GM11168 (cell line): ENCODE data around the gene CNTF.
"Not testable (repeated sequence)": the region's sequence is repeated elsewhere in the genome, so short reads cannot be mapped to it uniquely, and the experiment has no call there.

Source experiments
- in situ Hi-C: fragments of 300-500 bp; cut with MboI; formaldehyde crosslinking; loops from one replicate; pipeline ENCODE4 v1.12.0; 2022; ENCODE audit warnings: low sequenced_read_pairs; ENCODE audit not compliant: unreplicated experiment

Gene CNTF, protein sequence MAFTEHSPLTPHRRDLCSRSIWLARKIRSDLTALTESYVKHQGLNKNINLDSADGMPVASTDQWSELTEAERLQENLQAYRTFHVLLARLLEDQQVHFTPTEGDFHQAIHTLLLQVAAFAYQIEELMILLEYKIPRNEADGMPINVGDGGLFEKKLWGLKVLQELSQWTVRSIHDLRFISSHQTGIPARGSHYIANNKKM

DNA sequence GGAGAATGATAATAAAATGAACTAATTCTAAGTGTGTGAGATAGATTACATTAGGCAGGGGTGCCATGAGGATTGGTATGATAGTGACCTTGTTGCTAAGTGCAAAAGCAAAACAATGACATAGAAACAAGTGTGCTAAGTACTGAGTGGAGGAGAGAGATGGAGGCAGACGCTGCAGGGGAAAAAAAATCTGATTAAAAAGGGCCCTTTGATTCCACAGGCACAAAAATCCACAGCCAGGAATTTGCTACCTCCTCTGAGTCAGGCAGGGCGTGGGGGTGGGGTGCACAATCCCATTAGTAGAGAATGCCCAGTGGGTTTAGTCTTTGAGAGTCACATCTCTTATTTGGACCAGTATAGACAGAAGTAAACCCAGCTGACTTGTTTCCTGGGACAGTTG, at the start of gene CNTF:
Gene CNTF (plus strand): TSS at position 322 of the 400 bp plus-strand sequence. CDS start 88 bp downstream, outside the sequence.
- in situ Hi-C loops, result no loop called here

DNA sequence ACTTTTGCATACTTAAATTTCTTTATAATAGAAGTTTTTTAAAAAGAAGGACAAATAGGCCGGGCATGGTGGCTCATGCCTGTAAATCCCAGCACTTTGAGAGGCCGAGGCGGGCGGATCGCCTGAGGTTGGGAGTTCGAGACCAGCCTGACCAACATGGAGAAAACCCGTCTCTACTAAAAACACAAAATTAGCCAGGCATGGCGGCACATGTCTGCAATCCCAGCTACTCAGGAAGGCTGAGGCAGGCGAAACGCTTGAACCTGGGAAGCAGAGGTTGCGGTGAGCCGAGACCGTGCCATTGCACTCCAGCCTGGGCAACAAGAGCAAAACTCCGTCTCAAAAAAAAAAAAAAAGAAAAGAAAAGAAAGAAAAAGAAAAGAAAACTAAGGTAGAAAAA, 49.6 kb upstream of the CNTF start:
- in situ Hi-C loops, result not testable (repeated sequence)

DNA sequence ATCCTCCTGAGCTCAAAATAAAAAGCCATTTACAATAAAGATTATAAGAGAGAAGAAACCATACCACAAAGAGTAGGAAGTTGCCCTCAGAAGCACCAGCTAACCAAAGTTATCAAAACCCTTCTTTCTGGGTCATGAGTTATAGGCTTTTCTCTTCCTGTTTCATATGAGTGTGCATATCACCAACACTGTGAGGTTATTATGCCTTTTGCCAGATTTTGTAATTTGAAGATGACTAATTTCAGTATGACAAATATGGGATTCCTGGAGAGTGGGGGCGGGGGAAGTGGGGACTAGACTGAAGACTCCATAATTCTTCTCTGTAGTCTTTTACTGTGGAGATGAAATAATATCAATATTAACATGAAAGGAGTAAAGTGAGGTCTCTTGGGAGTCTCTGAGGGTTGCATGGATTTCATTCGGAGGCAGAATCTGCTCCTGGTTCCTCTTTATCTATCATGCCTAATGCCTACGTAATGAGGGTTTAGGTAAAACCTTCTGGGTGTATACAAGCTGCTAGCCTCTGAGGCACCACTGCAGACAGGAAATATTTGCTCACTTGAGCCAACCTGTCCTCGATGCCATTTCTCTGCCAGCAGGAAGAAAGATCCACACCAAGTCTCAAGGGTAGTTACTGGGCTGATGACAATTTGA, 48.9 kb upstream of the CNTF start:
- in situ Hi-C loops, result no loop called here

DNA sequence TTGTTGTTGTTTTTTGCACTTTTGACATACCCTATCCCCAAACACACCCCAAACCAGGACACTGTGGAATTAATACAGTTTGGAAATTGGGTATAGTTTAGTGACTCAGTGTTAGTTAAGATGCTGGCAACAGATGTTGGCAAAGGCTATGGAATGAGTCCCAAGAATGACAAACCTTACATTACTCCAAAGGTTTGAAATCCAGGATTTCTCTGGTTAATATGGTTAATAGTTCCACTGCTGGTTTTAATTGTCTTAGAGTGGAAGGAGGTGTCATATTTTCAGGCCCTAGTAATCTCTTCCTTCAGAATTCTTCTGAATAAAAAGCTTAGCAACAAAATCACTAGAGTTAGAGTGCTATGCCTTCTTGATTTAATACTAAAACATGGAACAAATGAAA, 47.6 kb upstream of the CNTF start:
- in situ Hi-C loops, result no loop called here

DNA sequence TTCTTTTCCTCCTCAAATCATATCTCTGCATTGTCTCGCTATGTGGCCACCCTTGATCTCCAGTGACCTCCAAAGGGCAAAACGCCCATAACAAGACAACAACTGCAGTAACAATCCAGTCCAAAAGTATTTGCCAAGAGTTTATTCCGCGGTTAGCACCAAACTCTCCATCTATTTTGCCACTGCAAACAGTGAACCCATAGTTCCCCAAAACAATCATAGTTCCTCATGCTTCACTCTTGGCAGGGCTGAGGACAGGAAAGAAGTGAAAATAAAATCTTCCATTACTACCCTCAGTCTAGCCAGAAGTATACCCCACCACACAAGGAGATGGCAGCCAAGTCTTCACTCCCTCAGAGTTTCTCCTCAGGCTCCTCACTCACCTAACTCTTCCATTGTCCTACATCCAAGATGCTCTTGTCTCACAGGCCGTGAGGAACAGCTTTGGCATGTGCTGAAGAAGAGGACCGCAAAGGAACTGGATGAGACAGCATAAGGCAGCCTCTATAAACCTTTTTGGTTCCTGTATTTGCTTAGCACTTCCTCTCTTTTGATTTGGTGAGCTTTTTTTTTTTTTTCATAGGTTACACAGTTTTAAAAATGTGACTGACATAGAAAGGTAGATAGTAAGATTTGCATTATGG, 47.0 kb upstream of the CNTF start, which contains the start of gene LPXN:
Gene LPXN (minus strand): TSS at position 480 of the 644 bp plus-strand sequence. CDS start 84 bp downstream, at position 396.
- in situ Hi-C loops, result no loop called here

DNA sequence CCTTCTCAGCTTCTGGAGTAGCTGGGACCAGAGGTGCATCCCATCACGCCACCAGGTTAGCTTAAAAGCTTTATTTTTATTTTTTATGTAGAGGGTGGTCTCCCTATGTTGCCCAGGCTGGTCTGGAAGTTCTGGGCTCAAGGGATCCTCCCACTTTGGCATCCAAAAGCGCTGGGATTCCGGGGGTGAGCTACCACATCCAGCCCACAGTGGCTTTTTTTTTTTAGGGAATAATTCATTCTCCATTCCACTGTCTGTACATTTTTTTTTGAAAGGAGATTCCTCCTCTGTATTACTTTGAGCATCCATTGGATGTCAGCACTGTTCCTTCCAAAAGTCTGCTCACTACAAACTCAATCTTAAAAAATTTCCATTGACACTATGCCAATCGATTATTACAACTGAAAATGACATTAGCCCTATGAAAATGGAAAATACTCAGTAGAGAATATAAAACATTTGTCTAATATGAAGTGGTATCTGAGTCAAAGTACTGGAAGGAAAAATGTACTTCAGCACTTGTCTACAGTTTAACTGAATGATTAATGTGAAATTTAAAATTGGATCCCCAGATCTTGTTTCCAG, 45.5 kb upstream of the CNTF start:
- in situ Hi-C loops, result no loop called here

DNA sequence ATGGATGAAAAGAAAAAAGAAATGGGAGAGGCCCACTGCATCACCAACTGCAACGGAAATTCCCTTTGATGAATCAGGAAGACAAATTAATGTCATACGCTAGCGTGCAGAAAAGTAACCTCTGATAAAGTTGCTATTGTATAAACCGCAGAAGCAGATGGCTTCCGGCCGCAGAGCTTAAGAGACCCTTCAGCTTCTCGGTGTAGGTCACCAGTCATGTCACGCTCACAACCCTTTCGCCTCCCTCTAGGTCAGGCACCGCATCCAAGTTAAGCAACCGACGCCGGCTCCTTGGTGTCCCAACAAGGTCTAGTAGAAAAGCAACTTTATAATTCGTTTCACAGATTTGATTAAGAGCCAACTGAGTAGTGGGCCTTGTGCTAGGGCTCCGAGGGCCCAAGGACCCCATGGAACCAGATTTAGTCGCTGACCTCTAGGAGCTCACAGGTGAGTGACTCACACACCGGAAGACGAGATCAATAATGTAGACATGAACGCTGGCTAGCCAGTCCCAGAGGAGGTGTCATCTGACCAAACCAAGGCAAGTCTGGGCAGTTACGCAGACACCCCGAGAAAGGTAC, 44.8 kb upstream of the CNTF start:
- in situ Hi-C loops, result no loop called here

DNA sequence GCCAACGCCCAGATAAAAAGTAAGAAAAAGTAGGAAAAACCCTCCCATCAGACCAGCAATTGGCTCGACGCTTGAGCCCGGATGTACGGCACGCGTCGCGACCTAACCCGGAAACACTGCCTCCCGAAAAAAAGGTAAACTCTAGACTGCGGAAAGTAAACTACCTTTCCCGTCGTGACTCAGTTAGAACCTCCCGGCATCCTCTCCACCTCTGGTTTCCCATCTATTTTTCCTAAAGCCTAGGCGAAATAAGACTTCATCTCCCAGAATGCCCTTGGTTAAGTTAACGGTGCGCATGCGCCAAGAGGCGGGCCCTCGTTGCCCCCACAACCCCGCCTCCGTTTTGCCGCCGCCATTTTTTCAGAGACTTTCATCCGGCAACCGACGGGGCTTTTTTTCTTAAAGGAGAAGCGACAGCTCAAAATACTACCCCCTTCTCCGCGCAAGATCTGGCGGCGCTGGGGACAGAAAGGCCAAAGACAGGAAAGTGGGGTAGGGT, 44.3 kb upstream of the CNTF start:
- in situ Hi-C loops, result no loop called here

DNA sequence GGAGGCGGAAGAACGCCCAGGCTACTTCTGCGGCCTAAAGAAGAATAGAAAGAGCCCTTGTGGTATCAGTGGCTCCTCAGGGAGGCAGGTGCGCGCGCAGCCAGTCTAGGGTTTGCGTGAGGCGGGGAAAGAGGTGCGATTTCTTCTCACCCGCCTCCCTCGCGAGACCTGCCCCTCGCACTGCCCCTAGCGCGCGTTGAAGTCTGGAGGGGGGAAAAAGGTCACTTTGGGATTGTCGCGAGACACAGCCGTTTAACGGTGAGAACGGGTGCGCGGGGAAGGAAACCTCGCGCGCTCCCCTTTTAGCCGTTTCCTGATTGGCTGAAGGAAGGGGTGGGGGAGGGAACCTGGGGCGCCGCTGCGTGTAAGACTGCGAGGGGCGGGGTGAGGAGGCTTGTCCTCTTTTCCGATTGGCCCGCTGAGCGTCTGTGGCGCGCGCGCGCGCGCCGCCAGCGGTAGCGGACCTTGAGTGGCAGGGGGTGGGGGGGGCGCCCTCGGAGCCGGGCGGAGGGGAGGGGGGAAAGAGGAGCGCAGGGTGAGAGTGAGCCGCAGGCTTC, 43.8 kb upstream of the CNTF start, which contains the start of gene ZFP91:
Gene ZFP91 (plus strand): TSS at position 429 of the 557 bp plus-strand sequence. CDS start 219 bp downstream, outside the sequence.
- in situ Hi-C loops, result no loop called here

DNA sequence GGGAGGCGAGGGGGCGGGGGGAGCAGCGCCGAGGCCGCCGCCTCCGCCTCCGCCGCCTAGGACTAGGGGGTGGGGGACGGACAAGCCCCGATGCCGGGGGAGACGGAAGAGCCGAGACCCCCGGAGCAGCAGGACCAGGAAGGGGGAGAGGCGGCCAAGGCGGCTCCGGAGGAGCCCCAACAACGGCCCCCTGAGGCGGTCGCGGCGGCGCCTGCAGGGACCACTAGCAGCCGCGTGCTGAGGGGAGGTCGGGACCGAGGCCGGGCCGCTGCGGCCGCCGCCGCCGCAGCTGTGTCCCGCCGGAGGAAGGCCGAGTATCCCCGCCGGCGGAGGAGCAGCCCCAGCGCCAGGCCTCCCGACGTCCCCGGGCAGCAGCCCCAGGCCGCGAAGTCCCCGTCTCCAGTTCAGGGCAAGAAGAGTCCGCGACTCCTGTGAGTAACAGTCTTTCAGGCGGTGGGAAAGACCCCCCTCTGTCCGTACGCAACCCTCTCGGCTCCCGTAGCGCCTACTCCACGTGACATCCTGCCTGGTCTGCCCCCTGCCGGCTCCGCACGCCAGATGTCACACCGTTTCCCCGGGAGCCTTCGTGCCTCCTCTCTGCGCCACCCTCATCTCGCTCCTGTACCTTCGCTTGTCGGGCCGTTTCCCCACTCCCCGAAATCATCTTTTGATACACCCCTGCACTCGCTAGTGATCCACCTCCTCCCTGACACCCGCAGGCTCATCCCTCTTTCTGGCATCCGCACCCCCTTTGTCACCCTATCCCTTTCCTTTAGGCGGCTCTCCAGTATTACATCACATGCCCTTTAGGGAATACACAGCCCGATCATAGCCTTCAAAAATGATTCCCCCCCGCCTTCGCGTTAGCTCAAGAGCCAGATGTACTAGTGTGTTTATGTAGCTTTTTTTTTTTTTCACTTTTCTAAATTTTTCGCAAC, 43.0 kb upstream of the CNTF start:
- in situ Hi-C loops, result no loop called here

DNA sequence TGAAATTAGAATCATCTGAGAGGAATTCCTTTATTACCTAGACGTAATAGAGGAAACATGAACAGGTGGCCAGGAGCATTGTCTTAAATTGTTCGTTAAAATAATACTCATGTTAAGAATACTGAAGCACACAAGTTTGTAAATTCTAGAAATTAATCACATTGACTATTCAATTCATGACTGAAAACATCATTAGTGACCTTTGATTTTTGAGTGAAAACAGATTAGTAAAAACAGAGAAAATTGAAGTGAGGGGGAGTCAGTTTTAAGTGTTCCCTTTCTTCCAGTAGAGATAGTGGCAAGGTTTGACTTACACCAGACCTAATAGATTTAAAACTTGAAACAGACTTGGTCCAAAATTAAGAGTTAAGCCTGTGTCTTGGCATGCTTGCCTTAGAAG, 42.2 kb upstream of the CNTF start:
- in situ Hi-C loops, result no loop called here

DNA sequence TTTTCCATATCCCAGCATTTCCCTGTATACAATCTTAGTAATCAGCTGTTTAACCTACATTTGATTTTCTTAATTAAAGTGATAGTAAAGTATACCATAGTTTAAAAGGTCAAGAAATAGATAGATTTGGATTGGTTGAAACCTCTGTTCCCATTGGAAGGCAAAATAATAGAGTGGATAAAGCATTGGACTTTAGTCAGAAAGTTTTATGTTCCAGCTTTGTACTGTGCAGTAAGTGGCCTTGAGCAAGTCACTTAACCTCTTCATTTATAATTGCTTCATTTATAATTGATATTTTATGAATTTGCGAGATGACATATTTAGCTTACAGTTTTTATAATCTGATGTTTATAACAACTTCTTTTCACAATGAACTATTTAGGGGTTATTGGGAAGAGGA, 40.0 kb upstream of the CNTF start:
- in situ Hi-C loops, result no loop called here

DNA sequence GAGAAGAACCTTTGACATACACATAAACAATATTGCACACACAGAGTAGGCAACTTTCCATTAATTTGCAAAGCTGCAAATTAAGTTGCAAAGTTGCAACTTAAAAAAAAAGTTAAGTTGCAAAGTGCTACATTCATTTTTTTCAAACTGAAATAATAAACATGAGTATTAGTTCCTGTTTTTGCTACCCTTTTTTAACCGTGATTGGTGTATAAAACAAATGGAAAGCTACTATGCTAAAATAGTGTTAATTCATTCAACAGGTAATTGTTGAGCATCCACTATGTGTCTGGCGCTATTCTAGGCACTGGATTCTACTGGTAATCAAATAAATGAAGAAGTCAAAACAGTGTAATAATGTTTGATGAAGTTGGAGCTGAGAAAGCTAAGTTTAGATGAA, 35.5 kb upstream of the CNTF start:
- in situ Hi-C loops, result no loop called here

DNA sequence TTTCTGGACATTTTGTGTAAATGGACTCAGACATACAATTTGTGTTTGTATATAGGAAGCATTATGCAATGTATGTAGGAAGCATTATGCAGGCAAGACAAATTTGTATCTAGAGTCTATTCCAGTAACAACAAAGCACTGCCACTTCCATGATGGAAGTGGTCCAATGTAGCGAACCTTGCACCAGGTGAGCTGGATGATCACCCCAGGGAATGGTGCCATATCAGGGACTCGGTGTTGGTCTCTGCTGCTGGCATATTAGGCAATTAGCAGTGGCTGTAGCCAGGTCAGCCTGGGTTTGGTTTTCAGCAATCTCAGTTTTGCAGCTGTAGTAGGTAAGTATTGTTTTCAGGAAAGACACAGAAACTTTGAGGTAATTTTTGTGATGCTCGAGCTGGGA, 30.8 kb upstream of the CNTF start:
- in situ Hi-C loops, result no loop called here

DNA sequence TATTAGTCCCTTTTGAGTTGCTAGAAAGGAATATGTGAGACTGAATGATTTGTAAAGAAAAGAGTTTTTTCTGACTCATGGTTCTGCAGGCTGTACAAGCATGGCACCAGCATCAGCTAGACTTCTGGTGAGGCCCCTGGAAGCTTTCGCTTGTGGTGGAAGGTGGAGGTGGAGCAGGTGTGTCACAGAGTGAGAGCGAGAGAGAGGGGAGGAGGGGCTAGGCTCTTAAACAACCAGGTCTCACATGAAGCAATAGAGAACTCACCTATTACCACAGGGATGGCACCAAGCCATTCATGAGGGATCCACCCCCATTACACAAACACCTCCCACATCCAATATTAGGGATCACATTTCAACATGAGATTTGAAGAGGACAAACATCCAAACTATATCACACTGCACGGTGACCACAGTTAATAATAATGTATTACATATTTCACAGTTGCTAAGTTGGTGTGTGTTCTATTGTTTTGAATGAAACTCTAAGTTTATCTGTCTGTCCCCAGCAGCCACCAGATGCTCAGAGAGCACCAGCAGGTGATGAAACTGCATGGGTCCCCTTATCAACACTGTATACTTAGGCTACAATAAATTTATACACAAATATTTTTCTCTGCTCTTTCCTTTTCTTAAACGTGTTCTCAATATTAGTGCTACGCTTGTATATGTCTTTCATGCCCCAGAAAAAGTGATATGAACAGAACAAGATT, 29.5 kb upstream of the CNTF start:
- in situ Hi-C loops, result no loop called here

DNA sequence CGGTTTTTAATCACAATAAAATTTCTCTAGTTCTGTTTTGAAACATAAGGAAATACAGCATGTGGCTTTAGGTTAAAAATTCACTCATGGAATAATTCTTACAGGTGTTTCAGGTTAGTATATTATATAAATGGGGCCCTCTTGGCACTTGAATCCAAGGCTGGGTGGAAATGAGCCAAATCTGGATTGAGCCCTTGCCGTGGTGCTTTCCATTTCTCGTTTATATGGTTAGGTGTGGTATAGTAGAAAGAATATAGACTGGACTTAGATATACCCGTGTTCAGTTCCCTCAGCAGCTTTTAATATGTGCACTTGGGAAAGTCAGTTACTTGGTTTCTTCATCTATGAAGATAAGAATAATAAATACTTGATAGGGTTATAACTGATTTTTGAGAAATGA, 27.6 kb upstream of the CNTF start:
- in situ Hi-C loops, result no loop called here

DNA sequence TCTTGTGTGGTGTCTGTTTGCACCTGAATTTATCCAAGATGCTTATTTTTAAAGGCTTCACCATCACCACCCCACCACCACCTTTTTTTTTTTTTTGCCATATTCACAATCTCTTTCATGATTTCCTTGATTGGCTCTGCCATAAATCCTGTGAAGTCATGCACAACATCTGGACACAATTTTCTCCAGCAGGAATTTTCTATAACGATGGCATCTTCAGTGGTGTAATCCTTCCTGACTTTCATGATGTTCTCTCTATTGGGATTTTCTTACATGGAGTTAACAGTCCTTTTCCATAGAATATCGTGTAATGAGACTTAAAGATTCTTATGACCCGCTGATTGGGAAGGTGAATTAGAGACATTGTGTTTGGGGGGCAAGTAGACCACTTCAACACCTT, 25.8 kb upstream of the CNTF start:
- in situ Hi-C loops, result no loop called here

DNA sequence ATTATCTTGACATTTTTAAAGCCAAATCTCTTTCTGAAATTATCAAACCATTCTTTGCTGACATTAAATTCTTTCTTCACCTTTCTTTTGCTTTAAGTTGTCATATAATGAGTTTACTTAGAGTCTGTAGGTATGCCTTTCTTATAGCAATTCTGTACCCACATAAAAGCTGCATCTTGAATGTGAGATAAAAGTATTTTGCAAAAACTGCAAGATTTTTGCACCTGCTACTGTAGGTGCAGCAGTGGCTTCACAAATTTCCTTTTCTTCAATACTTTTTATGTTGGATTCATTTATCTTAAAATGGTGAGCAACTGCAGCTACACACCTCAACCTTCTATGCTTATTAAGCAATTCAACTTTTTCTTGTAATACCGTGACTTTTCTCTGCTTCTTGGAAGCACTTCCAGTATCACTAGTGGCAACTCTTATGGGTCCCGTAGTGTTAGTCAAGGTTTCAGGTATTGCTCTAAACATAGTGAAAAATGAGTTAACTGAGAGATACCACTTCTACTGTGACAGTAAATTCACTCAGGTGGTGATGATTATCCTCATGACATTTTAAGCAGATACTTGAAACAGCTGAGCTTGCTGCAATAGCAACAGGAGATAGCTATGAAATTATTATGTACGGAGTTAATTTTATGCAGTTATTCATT, 24.9 kb upstream of the CNTF start:
- in situ Hi-C loops, result no loop called here
